Spleen (tissue), 7 donors: ENCODE measurements around the gene RHBDD1.

Experiments
- POLR2AphosphoS5 ChIP-seq, 3 donors: sonication (generic); formaldehyde crosslinking; IDR thresholded peaks; one replicate each; pipeline ENCODE4 v1.5.1; 2017; ENCODE audit warnings: antibody characterized with exemption in 3 of 3
- TF ChIP-seq, protein P1 (sequence below), 11 experiments: fragments of 200-600 bp in 7 of 11; fragments of 450-650 bp in 4 of 11; sonication (generic) in 4 of 11; IDR thresholded peaks in 8 of 11; conservative IDR thresholded peaks in 3 of 11; 1 replicate in 7 of 11; 2 replicates in 4 of 11; pipeline versions ENCODE4 v1.4.0 to v1.8.0; 2016 to 2021; ENCODE audit warnings: antibody characterized with exemption in 11 of 11, inconsistent platforms in 4 of 11, mild to moderate bottlenecking in 1 of 11
- donor health status: DM: no; HTN: no; CAD: no; lungs with moderate emphysema.
- donor health status: DM: no; HTN: no; CAD: no.
- donor health status: DM: no; HTN: no; CAD: no.

DNA sequence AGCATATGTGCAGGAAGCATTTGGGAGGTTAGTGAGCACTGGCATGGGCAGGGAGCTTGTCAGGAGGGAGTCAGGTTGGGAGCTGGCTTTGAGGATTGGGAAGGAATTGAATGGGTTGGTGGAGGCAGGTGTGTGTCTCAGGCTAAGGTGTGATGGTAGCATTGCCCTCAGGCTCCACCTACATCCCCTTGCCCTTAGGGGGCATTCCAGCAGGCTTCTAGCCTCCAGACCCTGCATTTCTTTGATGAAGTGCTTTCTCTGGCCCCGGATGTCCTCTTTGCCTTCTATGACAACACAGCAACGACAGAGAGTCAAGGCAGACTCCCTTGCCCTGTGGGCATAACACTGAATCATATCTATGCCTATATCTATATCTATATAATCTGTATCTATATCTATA is 13.5 kb downstream of the RHBDD1 start:
- TF ChIP-seq, protein P1, sequence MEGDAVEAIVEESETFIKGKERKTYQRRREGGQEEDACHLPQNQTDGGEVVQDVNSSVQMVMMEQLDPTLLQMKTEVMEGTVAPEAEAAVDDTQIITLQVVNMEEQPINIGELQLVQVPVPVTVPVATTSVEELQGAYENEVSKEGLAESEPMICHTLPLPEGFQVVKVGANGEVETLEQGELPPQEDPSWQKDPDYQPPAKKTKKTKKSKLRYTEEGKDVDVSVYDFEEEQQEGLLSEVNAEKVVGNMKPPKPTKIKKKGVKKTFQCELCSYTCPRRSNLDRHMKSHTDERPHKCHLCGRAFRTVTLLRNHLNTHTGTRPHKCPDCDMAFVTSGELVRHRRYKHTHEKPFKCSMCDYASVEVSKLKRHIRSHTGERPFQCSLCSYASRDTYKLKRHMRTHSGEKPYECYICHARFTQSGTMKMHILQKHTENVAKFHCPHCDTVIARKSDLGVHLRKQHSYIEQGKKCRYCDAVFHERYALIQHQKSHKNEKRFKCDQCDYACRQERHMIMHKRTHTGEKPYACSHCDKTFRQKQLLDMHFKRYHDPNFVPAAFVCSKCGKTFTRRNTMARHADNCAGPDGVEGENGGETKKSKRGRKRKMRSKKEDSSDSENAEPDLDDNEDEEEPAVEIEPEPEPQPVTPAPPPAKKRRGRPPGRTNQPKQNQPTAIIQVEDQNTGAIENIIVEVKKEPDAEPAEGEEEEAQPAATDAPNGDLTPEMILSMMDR (IDR thresholded peaks at IDR 0.05 in 8 of 11, conservative IDR thresholded peaks at IDR 0.05 in 3 of 11), result no peak
- no peak for TF ChIP-seq POLR2AphosphoS5 (IDR thresholded peaks at IDR 0.05)
